SK-N-SH (cell line): ENCODE data around the gene KCNJ15. TPM values are rescaled to one million over a fixed set of nuclear protein-coding genes. Genes with fewer than 3 reads are reported as not detected.

Source experiments
- CTCF ChIA-PET: fragments of 300-600, 350-600 bp; formaldehyde crosslinking; extraction: SDS; loops from one replicate; lab custom pipeline; 2021; lab: Yijun Ruan, JAX
- POLR2A ChIA-PET: fragments of 350-600 bp; sonication (Branson Sonifier 250); formaldehyde crosslinking; extraction: SDS; loops from one replicate; lab custom pipeline; 2020; ENCODE audit warnings: antibody characterized with exemption, inconsistent platforms; lab: Yijun Ruan, JAX
- DNase-seq: peaks from one replicate; pipeline ENCODE4 v3.0.0; 2012
- H2AFZ ChIP-seq: fragments of 200-600 bp; sonication (generic); 2 replicates; pipeline ENCODE4 v1.8.1; 2016; ENCODE audit warnings: antibody characterized with exemption, mild to moderate bottlenecking, low read depth
- H3F3A ChIP-seq: fragments of 200-600 bp; sonication (generic); replicated peaks from 2 replicates; pipeline ENCODE3; 2016; ENCODE audit warnings: antibody characterized with exemption, mild to moderate bottlenecking; ENCODE audit not compliant: insufficient read depth
- H3K27ac ChIP-seq, 2 experiments: fragments of 200-500 bp in 1 of 2; fragments of 200-600 bp in 1 of 2; sonication (Bioruptor generic) in 1 of 2; sonication (generic), shearing (Covaris generic) in 1 of 2; 2 replicates each; pipeline versions ENCODE4 v1.5.1 to v1.6.1; 2014 to 2016; ENCODE audit warnings: low read depth in 2 of 2, inconsistent platforms in 1 of 2, low read length in 1 of 2, mild to moderate bottlenecking in 1 of 2, mixed read lengths in 1 of 2
- H3K27me3 ChIP-seq: fragments of 200-600 bp; sonication (generic), shearing (Covaris generic); 2 replicates; pipeline ENCODE4 v1.6.1; 2016; ENCODE audit warnings: mixed run types; ENCODE audit not compliant: insufficient read depth
- H3K36me3 ChIP-seq, 2 experiments: fragments of 200-500 bp in 1 of 2; fragments of 200-600 bp in 1 of 2; sonication (Bioruptor generic) in 1 of 2; sonication (generic) in 1 of 2; replicated peaks in 1 of 2; 2 replicates each; pipeline versions ENCODE3 to v1.5.1; 2014 to 2016; ENCODE audit warnings: low read length in 1 of 2, mild to moderate bottlenecking in 1 of 2; ENCODE audit not compliant: insufficient read depth in 2 of 2, control insufficient read depth in 1 of 2
- H3K4me1 ChIP-seq, 2 experiments: fragments of 200-500 bp in 1 of 2; fragments of 200-600 bp in 1 of 2; sonication (Bioruptor generic) in 1 of 2; sonication (generic), shearing (Covaris generic) in 1 of 2; 2 replicates each; pipeline versions ENCODE4 v1.5.1 to v1.6.1; 2014 to 2016; ENCODE audit warnings: low read depth in 1 of 2, low read length in 1 of 2, mixed run types in 1 of 2; ENCODE audit not compliant: insufficient read depth in 2 of 2, control insufficient read depth in 1 of 2
- H3K4me2 ChIP-seq: fragments of 200-600 bp; sonication (generic), shearing (Covaris generic); 2 replicates; pipeline ENCODE4 v1.6.1; 2017; ENCODE audit warnings: mixed run types
- H3K4me3 ChIP-seq, 2 experiments: fragments of 200-500 bp in 1 of 2; fragments of 200-600 bp in 1 of 2; sonication (Bioruptor generic) in 1 of 2; sonication (generic), shearing (Covaris generic) in 1 of 2; 2 replicates each; pipeline versions ENCODE4 v1.5.1 to v1.8.1; 2014 to 2016; ENCODE audit warnings: low read depth in 2 of 2, inconsistent platforms in 1 of 2, low read length in 1 of 2, mild to moderate bottlenecking in 1 of 2, mixed read lengths in 1 of 2, moderate library complexity in 1 of 2
- H3K79me2 ChIP-seq: fragments of 200-600 bp; sonication (generic); 2 replicates; pipeline ENCODE4 v1.8.1; 2017; ENCODE audit warnings: mild to moderate bottlenecking; ENCODE audit not compliant: insufficient read depth
- H3K9ac ChIP-seq: fragments of 200-600 bp; sonication (generic); 2 replicates; pipeline ENCODE4 v1.6.1; 2017; ENCODE audit warnings: mixed run types
- H3K9me2 ChIP-seq: fragments of 200-600 bp; sonication (generic); 2 replicates; pipeline ENCODE4 v1.6.1; 2017; ENCODE audit warnings: mixed run types
- H3K9me3 ChIP-seq: fragments of 200-600 bp; sonication (generic); 2 replicates; pipeline ENCODE4 v1.6.1; 2017; ENCODE audit warnings: mixed run types, mild to moderate bottlenecking, moderate library complexity
- H4K20me1 ChIP-seq: fragments of 200-600 bp; sonication (generic); 2 replicates; pipeline ENCODE4 v1.6.1; 2017; ENCODE audit warnings: mild to moderate bottlenecking, mixed run types; ENCODE audit not compliant: insufficient read depth
- CHD2 ChIP-seq: fragments of 150-350 bp; IDR thresholded peaks from 2 replicates; pipeline ENCODE4 v1.6.1; 2018; ENCODE audit warnings: low read length; ENCODE audit not compliant: partially characterized antibody
- ELF1 ChIP-seq: IDR thresholded peaks from 2 replicates; pipeline ENCODE4 v1.4.0; 2012
- EP300 ChIP-seq, 2 experiments: IDR thresholded peaks; 2 replicates each; pipeline versions ENCODE4 v1.4.0 to v1.6.1; 2012; ENCODE audit warnings: borderline replicate concordance in 1 of 2, low read depth in 1 of 2, low read length in 1 of 2
- EZH2phosphoT487 ChIP-seq: fragments of 200-600 bp; sonication (generic); IDR thresholded peaks from 2 replicates; pipeline ENCODE4 v1.6.1; 2017; ENCODE audit warnings: low read depth, mixed run types, mild to moderate bottlenecking, antibody characterized with exemption, moderate library complexity, borderline replicate concordance
- FOSL2 ChIP-seq: IDR thresholded peaks from 2 replicates; pipeline ENCODE4 v1.4.0; 2012; ENCODE audit warnings: low read depth, mild to moderate bottlenecking, moderate library complexity, borderline replicate concordance
- FOXJ3 ChIP-seq: sonication (generic); formaldehyde crosslinking; IDR thresholded peaks from 2 replicates; pipeline ENCODE4 v1.5.1; 2020; ENCODE audit warnings: mild to moderate bottlenecking, missing genetic modification reagents
- FOXM1 ChIP-seq: IDR thresholded peaks from 2 replicates; pipeline ENCODE4 v1.4.0; 2012; ENCODE audit warnings: low read depth, mild to moderate bottlenecking
- GABPA ChIP-seq: IDR thresholded peaks from 2 replicates; pipeline ENCODE4 v1.4.0; 2012; ENCODE audit warnings: low read depth, mild to moderate bottlenecking
- GATA2 ChIP-seq: sonication (generic); formaldehyde crosslinking; IDR thresholded peaks from 2 replicates; pipeline ENCODE4 v1.5.0; 2020; ENCODE audit warnings: mild to moderate bottlenecking, missing genetic modification reagents
- JUND ChIP-seq: IDR thresholded peaks from 2 replicates; pipeline ENCODE4 v1.4.0; 2012
- MEF2A ChIP-seq: IDR thresholded peaks from 2 replicates; pipeline ENCODE4 v1.4.0; 2012; ENCODE audit warnings: low read depth, borderline replicate concordance
- RCOR1 ChIP-seq: fragments of 150-350 bp; IDR thresholded peaks from 2 replicates; pipeline ENCODE4 v1.6.1; 2017; ENCODE audit warnings: antibody characterized with exemption, low read length
- TCF12 ChIP-seq: IDR thresholded peaks from 2 replicates; pipeline ENCODE4 v1.4.0; 2012
- YY1 ChIP-seq: IDR thresholded peaks from 2 replicates; pipeline ENCODE4 v1.4.0; 2012; ENCODE audit warnings: low read depth, mild to moderate bottlenecking
- polyA plus RNA-seq, 3 experiments: library from polyadenylated mRNA; depleted of rRNA; stranded (reverse); fragments of >200 nt; gene quantifications; 2 replicates each; pipeline ENCODE4 v1.2.3, GENCODE V29; 2012
- TF ChIP-seq, protein P1 (sequence below): fragments of 150-350 bp; IDR thresholded peaks from 2 replicates; pipeline ENCODE4 v1.6.1; 2017; ENCODE audit warnings: antibody characterized with exemption, low read length, low read depth, borderline replicate concordance
- TF ChIP-seq, protein P2 (sequence below): IDR thresholded peaks from 2 replicates; pipeline ENCODE4 v1.4.0; 2012; ENCODE audit warnings: low read depth, borderline replicate concordance
- TF ChIP-seq, protein P3 (sequence below): IDR thresholded peaks from 2 replicates; pipeline ENCODE4 v1.4.0; 2012; ENCODE audit warnings: low read depth, borderline replicate concordance
- TF ChIP-seq, protein P4 (sequence below): fragments of 150-350 bp; IDR thresholded peaks from 2 replicates; pipeline ENCODE4 v1.6.1; 2016; ENCODE audit warnings: mild to moderate bottlenecking, low read depth, low read length
- TF ChIP-seq, protein P5 (sequence below): IDR thresholded peaks from 2 replicates; pipeline ENCODE4 v1.6.1; 2012; ENCODE audit warnings: mild to moderate bottlenecking, low read depth, low read length, moderate library complexity

KCNJ15 gene
- polyA plus RNA-seq, 1 of the 3 experiments (the other 2 are of a cell fraction) = 0.03 TPM

DNA sequence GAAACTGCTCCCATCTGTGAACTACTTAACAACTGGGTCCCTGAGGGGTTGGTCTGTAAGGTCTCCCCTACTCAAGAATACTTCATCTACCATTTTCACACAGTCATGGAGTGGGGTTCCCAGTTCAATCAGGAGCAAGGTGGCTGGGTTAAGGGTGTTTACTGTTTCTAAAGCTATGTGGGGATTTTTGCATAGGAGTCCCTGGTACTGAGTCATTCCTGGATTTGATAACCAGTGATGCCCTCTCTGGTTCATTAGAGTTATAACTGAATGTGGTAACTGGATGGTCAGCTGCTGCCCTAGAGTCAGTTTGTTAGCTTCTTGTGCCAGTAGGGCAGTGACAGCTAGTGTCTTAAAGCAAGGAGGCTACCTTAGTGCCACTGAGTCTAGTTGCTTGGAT lies 29.4 kb upstream of the KCNJ15 start:
- Histone ChIP-seq H3K9me3 (peaks cover 16% of the 10 kb centered on the region), H3K4me2 (no peak overlapping the region), H3K36me3 (peaks cover 0 to 6% of the 10 kb centered on the region in 2 experiments), H2AFZ (no peak overlapping the region), H3K9me2 (no peaks in the 10 kb centered on the region), H3K79me2 (no peaks in the 10 kb centered on the region), H4K20me1 (no peaks in the 10 kb centered on the region), H3K27ac (no peak overlapping the region), H3K4me3 (no peak overlapping the region), H3F3A (no peaks in the 10 kb centered on the region), H3K27me3 (no peaks in the 10 kb centered on the region), H3K9ac (no peak overlapping the region), H3K4me1 (no peaks in the 10 kb centered on the region)
- POLR2A ChIA-PET = no interaction called here
- no peak for DNase-seq
- no peak for TF ChIP-seq YY1
- TF ChIP-seq EP300 (IDR thresholded peaks at IDR 0.05; ENCODE audit: borderline replicate concordance in 1 of 2, low read depth in 1 of 2, low read length in 1 of 2) = no peak
- no peak for TF ChIP-seq FOXJ3 (CRISPR knock-in tag)
- no peak for TF ChIP-seq CHD2
- TF ChIP-seq GABPA = no peak
- TF ChIP-seq, protein P1, sequence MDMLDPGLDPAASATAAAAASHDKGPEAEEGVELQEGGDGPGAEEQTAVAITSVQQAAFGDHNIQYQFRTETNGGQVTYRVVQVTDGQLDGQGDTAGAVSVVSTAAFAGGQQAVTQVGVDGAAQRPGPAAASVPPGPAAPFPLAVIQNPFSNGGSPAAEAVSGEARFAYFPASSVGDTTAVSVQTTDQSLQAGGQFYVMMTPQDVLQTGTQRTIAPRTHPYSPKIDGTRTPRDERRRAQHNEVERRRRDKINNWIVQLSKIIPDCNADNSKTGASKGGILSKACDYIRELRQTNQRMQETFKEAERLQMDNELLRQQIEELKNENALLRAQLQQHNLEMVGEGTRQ = no peak
- TF ChIP-seq TCF12 = no peak
- TF ChIP-seq JUND = no peak
- TF ChIP-seq MEF2A = no peak
- TF ChIP-seq, protein P2, sequence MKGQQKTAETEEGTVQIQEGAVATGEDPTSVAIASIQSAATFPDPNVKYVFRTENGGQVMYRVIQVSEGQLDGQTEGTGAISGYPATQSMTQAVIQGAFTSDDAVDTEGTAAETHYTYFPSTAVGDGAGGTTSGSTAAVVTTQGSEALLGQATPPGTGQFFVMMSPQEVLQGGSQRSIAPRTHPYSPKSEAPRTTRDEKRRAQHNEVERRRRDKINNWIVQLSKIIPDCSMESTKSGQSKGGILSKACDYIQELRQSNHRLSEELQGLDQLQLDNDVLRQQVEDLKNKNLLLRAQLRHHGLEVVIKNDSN = no peak
- TF ChIP-seq, protein P3, sequence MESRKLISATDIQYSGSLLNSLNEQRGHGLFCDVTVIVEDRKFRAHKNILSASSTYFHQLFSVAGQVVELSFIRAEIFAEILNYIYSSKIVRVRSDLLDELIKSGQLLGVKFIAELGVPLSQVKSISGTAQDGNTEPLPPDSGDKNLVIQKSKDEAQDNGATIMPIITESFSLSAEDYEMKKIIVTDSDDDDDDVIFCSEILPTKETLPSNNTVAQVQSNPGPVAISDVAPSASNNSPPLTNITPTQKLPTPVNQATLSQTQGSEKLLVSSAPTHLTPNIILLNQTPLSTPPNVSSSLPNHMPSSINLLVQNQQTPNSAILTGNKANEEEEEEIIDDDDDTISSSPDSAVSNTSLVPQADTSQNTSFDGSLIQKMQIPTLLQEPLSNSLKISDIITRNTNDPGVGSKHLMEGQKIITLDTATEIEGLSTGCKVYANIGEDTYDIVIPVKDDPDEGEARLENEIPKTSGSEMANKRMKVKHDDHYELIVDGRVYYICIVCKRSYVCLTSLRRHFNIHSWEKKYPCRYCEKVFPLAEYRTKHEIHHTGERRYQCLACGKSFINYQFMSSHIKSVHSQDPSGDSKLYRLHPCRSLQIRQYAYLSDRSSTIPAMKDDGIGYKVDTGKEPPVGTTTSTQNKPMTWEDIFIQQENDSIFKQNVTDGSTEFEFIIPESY = no peak
- TF ChIP-seq, protein P4, sequence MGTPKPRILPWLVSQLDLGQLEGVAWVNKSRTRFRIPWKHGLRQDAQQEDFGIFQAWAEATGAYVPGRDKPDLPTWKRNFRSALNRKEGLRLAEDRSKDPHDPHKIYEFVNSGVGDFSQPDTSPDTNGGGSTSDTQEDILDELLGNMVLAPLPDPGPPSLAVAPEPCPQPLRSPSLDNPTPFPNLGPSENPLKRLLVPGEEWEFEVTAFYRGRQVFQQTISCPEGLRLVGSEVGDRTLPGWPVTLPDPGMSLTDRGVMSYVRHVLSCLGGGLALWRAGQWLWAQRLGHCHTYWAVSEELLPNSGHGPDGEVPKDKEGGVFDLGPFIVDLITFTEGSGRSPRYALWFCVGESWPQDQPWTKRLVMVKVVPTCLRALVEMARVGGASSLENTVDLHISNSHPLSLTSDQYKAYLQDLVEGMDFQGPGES = no peak
- TF ChIP-seq ELF1 = no peak
- no peak for TF ChIP-seq GATA2
- TF ChIP-seq FOSL2 = no peak
- TF ChIP-seq EZH2phosphoT487 = no peak
- no peak for TF ChIP-seq RCOR1
- TF ChIP-seq FOXM1 = no peak
- TF ChIP-seq, protein P5, sequence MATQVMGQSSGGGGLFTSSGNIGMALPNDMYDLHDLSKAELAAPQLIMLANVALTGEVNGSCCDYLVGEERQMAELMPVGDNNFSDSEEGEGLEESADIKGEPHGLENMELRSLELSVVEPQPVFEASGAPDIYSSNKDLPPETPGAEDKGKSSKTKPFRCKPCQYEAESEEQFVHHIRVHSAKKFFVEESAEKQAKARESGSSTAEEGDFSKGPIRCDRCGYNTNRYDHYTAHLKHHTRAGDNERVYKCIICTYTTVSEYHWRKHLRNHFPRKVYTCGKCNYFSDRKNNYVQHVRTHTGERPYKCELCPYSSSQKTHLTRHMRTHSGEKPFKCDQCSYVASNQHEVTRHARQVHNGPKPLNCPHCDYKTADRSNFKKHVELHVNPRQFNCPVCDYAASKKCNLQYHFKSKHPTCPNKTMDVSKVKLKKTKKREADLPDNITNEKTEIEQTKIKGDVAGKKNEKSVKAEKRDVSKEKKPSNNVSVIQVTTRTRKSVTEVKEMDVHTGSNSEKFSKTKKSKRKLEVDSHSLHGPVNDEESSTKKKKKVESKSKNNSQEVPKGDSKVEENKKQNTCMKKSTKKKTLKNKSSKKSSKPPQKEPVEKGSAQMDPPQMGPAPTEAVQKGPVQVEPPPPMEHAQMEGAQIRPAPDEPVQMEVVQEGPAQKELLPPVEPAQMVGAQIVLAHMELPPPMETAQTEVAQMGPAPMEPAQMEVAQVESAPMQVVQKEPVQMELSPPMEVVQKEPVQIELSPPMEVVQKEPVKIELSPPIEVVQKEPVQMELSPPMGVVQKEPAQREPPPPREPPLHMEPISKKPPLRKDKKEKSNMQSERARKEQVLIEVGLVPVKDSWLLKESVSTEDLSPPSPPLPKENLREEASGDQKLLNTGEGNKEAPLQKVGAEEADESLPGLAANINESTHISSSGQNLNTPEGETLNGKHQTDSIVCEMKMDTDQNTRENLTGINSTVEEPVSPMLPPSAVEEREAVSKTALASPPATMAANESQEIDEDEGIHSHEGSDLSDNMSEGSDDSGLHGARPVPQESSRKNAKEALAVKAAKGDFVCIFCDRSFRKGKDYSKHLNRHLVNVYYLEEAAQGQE = no peak
- CTCF ChIA-PET = interaction anchor here (3.4 to 3.5 kb wide), 2 partner anchors 9 to 129 kb away, joined by 15 to 19 read pairs; no protein-coding TSS in a partner anchor
